Suppressor macrophage treated with lipopolysaccharide for 1 hour (primary cell): ENCODE data around the gene PAN3.

Experiments used
- DNase-seq, 3 donors: peaks; one replicate each; pipeline ENCODE4 v3.0.0-alpha.2; 2020 to 2022

Gene PAN3

GRCh38 chr13:28220166-28220565, 81.8 kb downstream of the PAN3 start:
- no peak for DNase-seq

GRCh38 chr13:28229522-28230411, 91.4 kb downstream of the PAN3 start:
- no peak for DNase-seq

- no peak for DNase-seq
Measured at GRCh38 chr13:28231642-28232041, 93.3 kb downstream of the PAN3 start.

GRCh38 chr13:28237944-28238343, 99.6 kb downstream of the PAN3 start:
- no peak for DNase-seq

GRCh38 chr13:28239374-28239773, 101.0 kb downstream of the PAN3 start:
- DNase-seq: peak; percentile 14 to 24 (median 23)

GRCh38 chr13:28245465-28245864, 107.1 kb downstream of the PAN3 start:
- no peak for DNase-seq

- DNase-seq: peak; percentile 10 to 59 (median 39)
Measured at GRCh38 chr13:28246891-28247290, 108.5 kb downstream of the PAN3 start.

GRCh38 chr13:28248080-28248479, 109.7 kb downstream of the PAN3 start:
- DNase-seq: no peak

- DNase-seq: no peak
Measured at GRCh38 chr13:28250542-28250941, 112.2 kb downstream of the PAN3 start.

GRCh38 chr13:28251466-28251865, 113.1 kb downstream of the PAN3 start:
- DNase-seq: peak; percentile 67 to 77 (median 70)

GRCh38 chr13:28252547-28252946, 114.2 kb downstream of the PAN3 start:
- no peak for DNase-seq

- no peak for DNase-seq
Measured at GRCh38 chr13:28257305-28257704, 119.0 kb downstream of the PAN3 start.

- DNase-seq: no peak
Measured at GRCh38 chr13:28258417-28258816, 120.1 kb downstream of the PAN3 start.

- DNase-seq: peak; percentile 17 to 31 (median 18)
Measured at GRCh38 chr13:28267497-28267896, 129.2 kb downstream of the PAN3 start.

GRCh38 chr13:28268800-28269223, 130.5 kb downstream of the PAN3 start:
- DNase-seq: peak; percentile 39 to 76 (median 68)

GRCh38 chr13:28271056-28271840, 132.9 kb downstream of the PAN3 start:
- DNase-seq: peak; percentile 5 to 47 (median 46)

GRCh38 chr13:28273919-28274318, 135.6 kb downstream of the PAN3 start:
- DNase-seq: no peak

GRCh38 chr13:28282451-28282850, 144.1 kb downstream of the PAN3 start:
- DNase-seq: peak; percentile 10 to 20 (median 19)

- DNase-seq: no peak
Measured at GRCh38 chr13:28283600-28283999, 145.3 kb downstream of the PAN3 start.

- DNase-seq: no peak
Measured at GRCh38 chr13:28286263-28286662, 147.9 kb downstream of the PAN3 start.

- no peak for DNase-seq
Measured at GRCh38 chr13:28297341-28297740, 159.0 kb downstream of the PAN3 start.

- no peak for DNase-seq
Measured at GRCh38 chr13:28299916-28300315, 161.6 kb downstream of the PAN3 start.

GRCh38 chr13:28301839-28302238, 163.5 kb downstream of the PAN3 start:
- no peak for DNase-seq

- DNase-seq: no peak
Measured at GRCh38 chr13:28306325-28306724, 168.0 kb downstream of the PAN3 start.
